ENCODE measurements around the gene ASB10.

ASB10 gene

DNA sequence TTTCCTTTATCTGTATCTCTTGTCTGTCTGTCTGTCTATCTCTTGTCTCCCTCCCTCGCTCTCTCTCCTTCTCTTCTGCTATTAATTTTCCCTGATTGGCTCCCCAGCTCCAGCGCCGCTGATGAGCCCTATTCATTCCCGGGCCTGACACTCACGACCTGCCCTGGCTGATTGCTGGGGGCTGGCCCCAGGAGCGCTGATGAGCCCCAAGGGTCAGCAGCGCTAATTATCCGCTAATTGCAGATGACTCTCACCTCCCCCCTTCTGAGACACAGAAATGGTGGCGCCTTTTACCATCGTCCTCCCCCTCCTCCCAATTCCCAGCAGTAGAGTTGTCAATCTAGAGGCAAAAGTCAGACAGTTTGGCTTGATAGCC is 18.3 kb downstream of the ASB10 start:
- intact Hi-C loops (cut with DNase I): no loop called here
- DNase-seq: peak in 1 of 10 donors; percentile 25

DNA sequence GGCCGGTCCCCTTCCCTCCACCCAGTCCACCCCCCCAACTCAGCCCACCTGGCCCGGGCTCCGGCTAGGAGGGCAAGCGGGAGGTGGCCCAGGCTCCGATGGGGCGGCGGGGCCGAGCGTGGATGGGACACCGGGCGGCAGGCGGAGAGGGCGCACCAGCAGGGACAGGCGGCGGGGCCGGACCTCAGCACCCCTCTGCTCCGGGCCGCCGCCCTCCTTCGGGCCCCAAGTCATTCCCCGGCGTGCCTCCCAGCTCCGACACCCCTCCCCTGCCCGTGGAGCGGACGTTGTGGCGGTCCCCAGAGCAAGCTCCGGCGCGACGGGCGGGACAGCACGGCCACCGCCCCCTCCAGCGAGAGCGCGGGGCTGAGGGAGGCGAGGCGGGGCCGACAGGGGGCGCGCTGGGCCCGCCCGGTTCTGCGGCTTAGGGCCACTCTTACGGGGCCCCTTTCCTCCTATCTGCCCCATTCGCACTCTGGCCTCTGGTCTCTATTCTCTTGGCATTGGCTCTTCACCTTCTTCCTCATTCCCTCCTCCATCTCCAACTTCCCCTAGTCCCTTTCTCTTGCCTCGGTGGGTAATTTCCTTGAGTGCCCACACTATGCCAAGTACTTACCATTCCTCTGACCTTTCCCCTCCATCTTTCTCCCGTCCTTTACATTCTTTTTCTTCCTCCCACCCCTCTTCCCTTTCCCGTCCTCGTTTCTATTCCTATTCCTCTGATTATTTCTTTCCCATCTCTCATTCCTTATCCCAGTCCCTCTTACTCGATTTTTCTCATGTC is 18.9 kb downstream of the ASB10 start:
- peak in 3 of 10 donors; percentile 45 to 78 (median 58) for DNase-seq
- intact Hi-C loops (cut with DNase I): no loop called here

DNA sequence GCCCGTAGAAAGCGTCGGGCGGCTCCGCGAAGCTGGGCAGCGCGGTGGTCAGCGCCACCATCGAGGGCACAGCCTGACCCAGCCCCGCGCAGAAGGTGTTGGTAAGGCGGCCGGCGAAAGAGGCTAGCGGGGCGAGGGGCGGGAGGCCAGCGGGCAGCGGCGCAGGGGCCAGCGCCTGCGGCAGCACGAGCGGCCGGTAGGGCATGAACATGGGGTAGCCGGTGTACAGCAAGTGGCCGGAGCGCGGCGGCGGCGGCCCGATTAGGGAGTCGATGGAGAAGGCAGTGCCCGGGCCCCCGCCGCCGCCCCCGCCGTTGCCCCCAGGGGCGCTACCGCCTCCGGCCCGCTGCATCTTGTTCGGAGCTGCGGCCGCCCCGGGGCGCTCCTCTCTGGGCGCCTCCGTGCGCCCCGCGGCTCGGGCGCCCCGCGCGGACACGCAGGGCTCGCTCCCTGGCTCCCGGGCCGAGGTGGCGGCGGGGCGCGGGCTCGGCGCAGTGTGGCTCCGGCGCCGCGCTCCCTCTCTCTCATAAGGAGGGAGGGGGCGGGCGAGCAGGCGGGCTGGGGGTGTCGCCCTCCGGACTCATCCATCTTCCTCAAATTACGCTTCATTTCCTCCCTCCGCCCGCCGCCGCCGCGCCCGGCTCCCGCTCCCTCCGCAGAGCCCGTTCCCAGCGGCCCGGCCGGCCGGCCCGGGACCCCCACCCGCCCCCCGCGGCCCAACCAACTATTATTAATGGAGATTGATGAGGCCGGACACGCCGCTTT is 19.7 kb downstream of the ASB10 start, which contains the start of gene GBX1:
Gene GBX1, minus strand, starts transcription at position 498 of the 765 bp plus-strand sequence. Its CDS starts 146 bp downstream, at position 352.
- DNase-seq: peak in 1 of 10 donors; percentile 70
- intact Hi-C loops (cut with DNase I): no loop called here

DNA sequence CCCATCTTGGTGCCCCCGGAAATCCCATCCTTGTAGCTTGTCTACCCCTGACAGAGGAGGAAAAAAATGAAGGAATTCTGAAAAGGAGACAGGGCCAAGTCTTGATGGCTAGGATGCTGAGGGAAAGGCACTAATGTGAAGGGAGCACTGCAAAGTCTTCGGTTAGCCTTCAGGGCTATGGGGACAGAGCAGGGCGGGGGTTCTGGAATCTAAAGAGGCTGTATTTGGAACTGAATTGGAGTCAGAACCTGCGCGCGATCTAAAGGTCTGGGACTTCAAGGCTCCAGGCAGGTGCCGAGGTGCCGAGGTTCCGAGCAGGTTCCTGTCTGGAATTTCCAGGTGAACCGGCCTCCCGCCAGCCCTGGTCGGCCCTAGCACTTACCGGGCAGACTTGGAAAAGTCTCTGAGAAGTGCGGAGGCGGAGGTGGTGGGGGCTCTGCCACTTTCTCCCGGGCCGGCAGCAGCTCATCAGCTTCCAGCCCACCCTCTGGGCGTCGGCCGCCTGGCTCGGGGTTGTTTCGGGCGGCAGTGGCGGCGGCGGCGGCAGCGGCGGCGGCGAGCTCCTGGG is 20.3 kb downstream of the ASB10 start:
- intact Hi-C loops (cut with DNase I): no loop called here
- peak in 1 of 10 donors; percentile 56 for DNase-seq

DNA sequence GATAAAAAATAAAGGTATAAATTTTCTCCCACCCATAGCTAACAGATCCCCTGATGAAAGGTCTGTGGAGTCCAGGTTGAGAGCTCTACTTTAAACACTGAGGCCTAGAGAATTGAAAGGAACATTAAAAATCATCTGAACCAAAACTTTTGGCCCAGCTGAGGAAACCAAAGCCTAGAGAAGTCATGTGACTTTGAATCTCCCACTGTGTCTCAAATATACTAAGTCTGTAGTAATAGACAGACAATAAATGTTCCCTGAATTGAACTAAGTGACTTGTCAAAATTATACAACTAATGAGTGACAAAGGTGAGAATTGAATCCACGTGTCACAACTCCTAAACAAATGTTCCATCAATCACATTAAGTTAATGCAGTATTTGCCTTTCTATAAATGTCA is 25.3 kb downstream of the ASB10 start:
- no peak for DNase-seq
- intact Hi-C loops (cut with DNase I): no loop called here

DNA sequence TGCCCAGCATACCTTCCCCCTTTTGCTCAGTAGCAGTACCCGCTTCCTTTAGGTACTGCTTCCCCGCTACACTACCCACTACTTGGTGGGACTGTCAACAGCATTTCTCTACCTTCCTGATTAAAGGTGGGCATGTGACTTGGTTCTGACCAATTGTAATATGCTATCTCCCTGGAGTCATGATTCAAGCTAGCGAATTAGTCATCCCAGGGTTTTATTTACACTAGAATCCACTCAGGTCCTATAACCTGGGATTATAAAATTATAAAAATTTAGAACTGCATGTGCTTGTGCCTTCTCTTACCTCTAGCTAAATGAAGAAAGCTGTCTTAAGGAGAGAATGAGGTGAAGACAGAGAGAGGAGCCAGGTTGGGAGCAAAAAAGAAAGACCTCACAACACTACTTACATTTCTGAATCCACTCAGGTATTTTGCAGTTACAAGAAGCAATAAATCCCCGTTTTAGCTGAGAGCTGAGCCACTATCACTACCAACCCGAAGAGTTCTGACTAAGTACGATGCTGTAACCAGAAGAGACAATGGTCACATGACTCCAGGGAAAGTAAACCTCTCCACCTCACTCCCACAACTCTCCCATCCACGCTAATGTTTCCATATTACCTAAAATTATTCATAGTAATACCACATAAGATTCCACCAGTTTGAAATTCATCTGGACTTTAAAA is 29.3 kb downstream of the ASB10 start:
- intact Hi-C loops (cut with DNase I): no loop called here

DNA sequence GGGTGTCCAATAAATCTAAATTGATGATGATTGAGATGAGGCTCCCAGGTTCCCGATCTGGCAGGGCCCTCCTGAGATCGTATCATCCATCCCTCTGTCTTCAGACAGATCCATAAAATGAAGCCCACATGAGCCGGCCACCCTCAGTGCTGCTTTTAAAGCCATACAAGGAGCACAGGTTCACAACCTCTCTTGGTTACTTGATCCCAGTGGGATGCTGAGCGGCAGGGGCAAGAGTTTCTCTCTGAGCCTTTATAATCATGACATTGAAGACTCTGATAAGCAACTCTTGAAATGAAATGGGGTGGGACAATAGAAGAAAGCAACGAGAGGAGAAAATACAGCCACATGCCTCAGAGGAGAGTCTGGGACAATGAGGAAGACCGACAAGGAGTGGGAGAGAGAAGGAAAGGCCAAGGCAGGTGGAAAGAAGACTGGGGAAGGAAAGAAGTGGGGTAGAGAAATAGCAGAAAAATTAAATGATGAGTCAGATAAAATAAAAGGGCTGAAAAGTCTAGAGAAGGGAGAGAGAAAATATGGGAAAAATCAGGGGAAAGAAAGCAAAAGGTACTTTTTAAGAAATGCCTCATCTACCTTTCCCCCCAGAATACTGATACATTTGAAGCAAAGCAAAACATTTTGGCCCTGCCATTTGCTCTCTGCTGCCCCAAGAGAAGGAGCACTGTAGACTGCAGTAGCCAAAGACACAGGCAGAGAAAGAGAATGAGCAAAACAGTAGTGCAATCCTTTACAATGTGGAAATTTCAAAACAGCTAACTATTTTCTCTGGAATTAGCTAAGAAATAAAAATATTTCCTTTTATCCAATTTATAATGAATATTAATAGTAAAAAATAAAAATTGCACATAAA is 34.2 kb downstream of the ASB10 start:
- intact Hi-C loops (cut with DNase I): no loop called here
- peak in 2 of 10 donors; percentile 5 to 33 for DNase-seq

More for the DNA sequence above, 29.3 kb downstream of the ASB10 start:
- DNase-seq: no peak

DNA sequence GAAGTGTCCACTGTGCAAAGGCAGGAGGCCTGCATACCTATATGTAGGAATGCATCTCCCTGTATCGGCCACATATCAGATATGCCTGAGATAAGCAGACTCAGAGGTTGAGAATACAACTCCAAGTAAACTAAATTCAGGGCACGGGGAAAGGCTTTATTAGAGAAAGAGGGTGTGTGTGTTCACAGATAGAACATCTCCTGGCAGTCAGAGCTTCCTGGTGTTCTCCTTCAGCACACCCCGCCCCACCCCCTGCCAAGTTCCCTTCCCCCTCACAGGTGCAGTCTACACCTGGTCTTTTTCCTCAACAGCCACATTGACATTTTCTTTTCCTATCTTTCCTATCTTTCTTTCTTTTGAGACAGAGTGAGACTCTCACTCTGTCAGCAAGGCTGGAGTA is 36.7 kb downstream of the ASB10 start:
- DNase-seq: no peak
- intact Hi-C loops (cut with DNase I): no loop called here

DNA sequence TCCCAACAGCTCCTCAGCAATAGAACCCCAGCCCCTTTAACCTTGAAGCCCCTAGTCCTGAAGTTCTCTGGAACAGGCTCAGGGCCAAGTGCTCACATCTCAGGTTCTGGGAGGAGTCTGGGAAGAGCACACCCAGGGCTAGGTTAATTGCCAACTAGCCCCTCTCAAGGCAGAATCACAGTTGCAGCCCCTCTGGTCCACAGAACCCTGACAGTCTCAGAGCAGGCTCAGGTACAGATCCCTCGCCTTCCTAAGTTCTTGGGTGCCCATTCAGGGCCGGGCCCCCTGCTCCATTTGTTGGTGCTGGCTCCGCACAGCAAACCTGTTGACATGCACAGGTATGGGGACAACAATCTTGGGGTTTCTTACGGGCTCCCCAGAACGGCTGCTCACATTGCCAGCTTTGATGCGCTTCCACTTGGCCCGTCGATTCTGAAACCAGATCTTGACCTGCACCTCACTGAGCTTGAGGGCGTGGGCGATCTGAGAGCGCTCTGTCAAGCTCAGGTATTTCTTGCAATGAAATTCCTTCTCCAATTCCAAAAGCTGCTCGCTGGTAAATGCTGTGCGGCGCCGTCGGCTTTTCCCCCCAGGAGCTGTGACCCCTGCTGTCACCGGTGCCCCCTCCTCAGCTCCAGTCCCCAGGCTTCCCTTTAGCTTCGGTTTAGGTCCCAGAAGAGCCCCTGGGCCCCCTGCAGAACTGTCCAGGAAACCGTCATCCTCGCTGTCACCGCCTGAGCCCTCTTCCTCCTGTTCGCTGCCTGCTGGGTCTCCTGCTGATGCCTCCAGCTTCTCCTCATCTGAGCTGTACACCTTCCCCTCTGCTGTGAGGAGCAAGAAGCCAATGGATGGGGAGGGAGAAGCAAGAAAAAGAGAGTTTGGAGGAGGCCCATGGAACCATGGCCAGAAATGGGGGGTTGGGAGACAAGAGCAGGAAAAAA is 38.5 kb downstream of the ASB10 start:
- DNase-seq: peak in 2 of 10 donors; percentile 57 to 67
- intact Hi-C loops (cut with DNase I): no loop called here

DNA sequence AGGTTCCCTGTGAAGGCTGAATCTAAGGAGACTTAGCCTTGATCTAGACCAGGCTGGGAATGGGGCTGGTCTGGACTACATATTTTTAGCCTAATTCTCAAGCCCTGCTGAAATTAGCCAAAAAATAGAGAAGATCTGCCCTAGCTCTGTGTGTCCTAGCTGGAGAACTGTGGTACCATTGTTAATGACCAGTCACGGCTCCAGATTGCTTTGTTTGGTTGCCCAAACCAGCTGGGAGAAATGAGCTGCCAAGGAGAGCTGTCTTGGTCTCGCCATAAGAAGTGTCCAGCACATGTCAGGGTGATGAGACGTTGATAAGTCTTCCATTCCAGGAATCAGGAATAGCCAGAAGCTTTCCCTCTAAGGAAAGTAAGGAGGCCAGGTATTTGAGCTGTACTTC is 40.3 kb downstream of the ASB10 start:
- intact Hi-C loops (cut with DNase I): no loop called here
- DNase-seq: peak in 3 of 10 donors; percentile 6 to 56 (median 54)

DNA sequence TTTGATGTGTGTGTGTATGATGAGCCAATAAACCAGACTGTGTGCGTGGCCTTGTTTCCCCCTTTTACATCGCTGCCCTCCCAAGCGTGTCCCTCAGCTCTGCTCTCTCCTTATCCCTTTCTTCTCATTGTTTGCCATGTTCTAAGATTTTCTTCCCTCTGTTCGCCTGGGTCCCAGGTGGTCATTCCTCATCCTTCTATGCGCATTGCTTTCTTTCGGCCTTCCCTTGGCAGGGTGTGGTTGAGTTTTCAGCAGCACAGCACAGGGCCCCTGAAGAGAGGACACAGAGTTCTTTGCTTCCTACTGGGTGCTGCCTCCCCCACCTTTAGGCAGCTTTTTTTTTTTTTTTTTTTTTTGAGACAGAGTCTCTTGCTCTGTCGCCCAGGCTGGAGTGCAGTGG is 42.7 kb downstream of the ASB10 start:
- intact Hi-C loops (cut with DNase I): no loop called here
- DNase-seq: peak in 1 of 10 donors; percentile 41

DNA sequence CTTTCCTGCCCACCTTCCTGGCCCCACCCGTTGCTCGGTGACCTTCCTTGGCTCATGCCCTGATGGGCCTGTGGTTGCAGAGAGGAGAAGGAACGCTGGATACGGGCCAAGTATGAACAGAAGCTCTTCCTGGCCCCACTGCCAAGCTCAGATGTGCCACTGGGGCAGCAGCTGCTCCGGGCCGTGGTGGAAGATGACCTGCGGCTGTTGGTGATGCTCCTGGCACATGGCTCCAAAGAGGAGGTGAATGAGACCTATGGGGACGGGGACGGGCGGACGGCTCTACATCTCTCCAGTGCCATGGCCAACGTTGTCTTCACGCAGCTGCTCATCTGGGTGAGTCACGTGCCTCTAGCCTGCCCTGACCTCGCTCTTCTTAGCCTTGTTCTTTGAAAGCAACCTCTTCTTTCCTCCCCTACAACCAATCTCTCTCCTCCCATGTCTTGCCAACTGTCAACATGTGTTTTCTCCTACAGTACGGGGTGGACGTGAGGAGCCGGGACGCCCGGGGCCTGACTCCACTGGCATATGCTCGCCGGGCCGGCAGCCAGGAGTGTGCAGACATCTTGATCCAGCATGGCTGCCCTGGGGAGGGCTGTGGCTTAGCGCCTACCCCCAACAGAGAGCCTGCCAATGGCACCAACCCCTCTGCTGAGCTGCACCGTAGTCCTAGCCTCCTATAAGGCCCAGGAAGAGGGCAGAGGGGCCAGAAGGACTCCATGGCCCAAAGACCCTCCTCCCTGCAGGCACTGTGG is 43.6 kb downstream of the ASB10 start:
- DNase-seq: peak in 3 of 10 donors; percentile 63 to 85 (median 77)
- intact Hi-C loops (cut with DNase I): no loop called here

DNA sequence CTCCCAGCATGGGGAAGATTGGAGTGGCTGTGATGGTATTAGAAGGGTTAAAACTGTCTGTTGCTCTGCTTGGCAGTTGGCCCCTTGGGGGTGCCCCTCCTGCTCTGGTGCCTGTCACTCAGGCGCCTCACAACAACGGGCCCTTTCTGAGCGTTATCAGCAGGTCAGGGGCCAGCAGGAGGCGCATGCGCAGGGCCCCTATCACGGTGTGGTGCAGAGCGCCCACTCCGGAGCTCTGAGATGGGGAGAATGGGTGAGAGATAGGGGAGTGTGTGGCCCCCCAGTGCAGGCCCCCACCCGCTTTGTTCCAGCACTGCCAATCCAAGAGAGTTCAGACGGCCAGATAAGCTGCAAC is 44.4 kb downstream of the ASB10 start:
- DNase-seq: peak in 9 of 10 donors; percentile 66 to 97 (median 80)

DNA sequence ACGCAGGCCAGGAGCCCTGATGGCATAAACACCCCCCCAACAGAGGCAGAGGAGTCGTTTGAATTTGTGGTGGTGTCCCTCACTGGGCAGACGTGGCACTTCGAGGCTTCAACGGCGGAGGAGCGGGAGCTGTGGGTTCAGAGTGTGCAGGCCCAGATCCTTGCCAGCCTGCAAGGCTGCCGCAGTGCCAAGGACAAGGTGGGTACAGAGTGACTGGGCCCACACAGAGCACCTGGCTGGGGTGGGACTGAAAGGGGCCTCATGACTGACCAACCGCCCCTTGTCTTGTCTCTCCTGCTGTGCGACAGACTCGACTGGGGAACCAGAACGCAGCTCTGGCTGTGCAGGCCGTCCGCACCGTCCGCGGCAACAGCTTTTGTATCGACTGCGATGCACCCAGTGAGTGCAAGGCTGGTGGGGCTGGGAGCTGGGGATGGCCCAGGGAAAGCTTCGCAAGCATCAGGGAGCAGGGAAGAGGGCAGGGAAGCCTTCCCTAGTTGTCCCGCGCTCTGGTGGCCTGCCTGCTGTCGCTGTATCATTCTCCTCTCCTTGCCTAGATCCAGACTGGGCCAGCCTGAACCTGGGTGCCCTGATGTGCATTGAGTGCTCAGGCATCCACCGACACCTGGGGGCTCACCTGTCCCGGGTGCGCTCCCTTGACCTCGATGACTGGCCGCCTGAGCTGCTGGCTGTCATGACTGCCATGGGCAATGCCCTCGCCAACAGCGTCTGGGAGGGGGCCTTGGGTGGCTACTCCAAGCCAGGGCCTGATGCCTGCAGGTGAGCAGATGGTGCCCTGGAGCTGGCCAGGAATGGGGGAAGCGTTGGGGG is 45.0 kb downstream of the ASB10 start:
- intact Hi-C loops (cut with DNase I): no loop called here
- DNase-seq: peak in 3 of 10 donors; percentile 60 to 85 (median 69)

More for the DNA sequence above, 44.4 kb downstream of the ASB10 start:
- intact Hi-C loops (cut with DNase I): no loop called here

DNA sequence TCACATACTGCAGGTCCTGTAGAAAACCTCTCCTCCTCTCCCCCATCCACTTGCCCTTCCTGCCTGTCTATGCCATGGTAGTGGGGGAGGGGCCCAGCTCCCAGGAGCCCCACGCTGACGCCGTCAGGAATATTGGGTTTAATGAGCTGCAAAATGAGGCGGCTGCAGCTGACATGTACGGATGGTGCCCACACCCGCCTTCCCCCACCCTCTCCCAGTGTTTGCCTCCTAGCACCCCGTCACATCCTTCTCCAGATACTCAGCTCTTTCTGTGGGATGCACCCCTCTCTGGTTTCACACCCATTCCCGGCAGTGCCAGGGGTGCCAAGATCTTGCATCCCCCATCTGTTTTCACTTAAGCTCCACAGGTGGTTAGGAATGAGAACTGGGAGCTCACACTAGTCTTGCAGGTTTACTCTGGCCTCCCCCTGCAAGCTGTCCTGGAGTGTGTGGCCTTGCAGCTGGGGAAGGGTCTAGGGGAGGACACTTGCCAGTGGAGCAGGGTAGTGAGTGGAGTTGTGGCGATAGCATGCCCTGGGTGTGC is 45.7 kb downstream of the ASB10 start:
- intact Hi-C loops (cut with DNase I): no loop called here
- peak in 4 of 10 donors; percentile 8 to 84 (median 60) for DNase-seq

DNA sequence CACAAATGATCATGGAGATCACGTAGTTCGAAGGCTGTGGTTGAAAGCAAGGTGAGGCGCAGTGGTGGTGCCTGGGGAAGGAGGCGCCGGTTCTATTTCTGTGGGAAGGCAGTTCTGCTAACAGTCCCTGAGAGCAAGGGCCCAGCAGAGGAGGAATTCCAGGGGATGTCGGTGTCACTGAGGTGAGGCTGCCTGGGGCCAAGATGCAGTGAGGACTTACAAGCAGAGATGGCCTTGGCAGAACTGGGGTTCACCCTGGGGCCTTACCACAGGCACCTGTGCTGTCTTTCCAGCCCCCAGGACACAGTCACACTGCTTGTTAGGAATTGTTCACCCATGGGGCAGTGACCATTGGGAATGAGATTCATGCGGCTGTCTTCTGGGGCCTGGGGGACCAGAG is 46.2 kb downstream of the ASB10 start:
- DNase-seq: peak in 2 of 10 donors; percentile 37 to 52
- intact Hi-C loops (cut with DNase I): no loop called here

DNA sequence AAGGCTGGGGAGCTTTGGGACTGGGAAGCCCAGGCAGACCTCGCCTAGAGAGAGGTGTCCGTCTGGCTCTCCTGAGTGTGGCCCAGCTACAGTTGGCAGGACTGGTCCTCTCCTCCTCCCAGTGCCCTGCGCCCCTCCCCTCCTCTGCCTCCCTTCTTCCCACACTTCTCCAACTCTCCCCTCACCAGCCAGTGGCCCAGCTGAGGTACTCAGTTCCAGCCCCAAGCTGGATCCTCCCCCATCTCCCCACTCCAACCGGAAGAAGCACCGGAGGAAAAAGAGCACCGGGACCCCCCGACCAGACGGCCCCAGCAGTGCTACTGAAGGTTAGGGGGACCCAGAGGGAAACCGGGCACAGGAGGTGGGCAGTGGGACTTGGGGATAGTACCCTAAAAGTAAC is 47.3 kb downstream of the ASB10 start:
- DNase-seq: peak in 3 of 10 donors; percentile 6 to 48 (median 29)
- intact Hi-C loops (cut with DNase I): no loop called here

Measured in posterior cingulate gyrus (tissue), 11 donors.